ENCODE measurements around the gene AGBL1.

Gene AGBL1

DNA sequence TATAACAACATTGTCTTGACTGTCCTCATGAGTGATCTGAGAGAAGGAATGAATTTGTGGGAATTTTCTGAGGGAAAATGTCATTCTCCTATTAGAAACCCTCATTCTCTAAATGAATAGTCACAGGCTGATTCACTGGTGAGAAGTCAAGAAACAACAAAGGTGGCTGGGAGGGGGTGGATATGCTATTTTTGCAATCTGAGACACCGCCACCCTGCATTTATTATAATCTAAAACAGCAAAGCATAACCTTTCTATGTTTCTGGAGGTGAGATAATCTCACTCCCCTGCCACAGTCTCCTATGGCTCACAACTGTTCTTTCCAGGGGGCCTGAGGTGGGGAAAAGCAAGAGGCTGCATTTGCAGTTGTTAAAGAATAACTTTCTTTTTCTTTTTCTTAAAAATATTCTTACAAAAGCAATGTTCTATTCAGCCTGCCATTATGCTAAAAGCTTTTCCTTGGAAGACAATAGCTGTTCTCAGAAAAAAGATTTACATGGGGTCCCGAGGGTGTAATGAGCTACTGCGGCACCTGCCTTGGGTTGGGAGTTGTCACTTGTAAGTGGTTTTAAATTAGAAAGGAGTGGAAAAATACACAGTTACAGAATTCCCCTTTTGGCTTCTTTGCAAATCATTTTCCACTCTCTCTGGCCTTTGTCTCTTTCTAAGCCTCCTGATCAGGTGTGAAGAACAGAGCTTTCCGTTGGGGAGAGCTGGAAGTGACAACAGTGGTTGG, 220.9 kb downstream of the AGBL1 start:
- DNase-seq (no peak), ATAC-seq (replicated peaks) (no peak)
- Mint-ChIP-seq H3K9me3 (no peaks in the 10 kb centered on the region), H3K27me3 (peaks cover 7 to 15% of the 10 kb centered on the region in 2 donors), H3K4me1 (ENCODE audit: low read depth in 2 of 2) (no peaks in the 10 kb centered on the region), H3K36me3 (ENCODE audit: insufficient read depth) (no peaks in the 10 kb centered on the region), H3K27ac (no peak overlapping the region), H3K4me3 (no peak overlapping the region)

DNA sequence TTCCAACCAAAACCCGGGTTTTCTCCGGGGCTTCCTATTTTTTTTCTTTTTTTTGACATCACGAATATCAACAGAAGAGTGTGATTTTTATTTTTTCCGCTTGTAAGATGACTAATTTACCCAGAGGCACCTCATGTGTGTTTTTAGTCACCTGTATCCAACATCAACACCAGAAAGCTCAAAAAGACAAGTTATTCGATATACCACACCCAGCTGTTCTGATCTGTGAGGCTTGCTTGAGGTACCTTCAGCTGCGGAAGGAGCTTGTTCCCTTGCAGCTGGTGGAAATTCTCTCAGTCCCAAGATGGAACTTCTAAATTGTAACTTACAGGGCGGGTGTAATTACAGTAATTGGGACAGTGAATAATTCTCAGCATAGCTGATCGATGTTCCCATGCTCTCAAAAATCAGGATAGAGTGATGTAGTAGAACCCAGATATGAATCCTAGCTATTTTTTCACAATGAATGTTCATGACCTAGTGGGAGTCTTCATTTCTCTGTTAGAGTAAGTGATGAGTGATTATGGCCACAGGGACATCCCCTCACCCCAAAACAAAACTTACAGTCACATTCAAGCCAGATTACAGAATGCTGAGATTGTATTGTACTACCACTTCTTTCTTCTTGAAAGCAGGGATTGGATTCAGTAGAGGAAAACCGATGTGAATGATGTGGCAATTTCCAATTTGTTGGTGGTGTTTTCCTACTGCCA, 232.1 kb downstream of the AGBL1 start:
- Mint-ChIP-seq H3K27ac (no peak overlapping the region), H3K36me3 (ENCODE audit: insufficient read depth) (no peaks in the 10 kb centered on the region), H3K4me1 (ENCODE audit: low read depth in 2 of 2) (peaks cover 0 to 5% of the 10 kb centered on the region in 2 donors), H3K9me3 (no peaks in the 10 kb centered on the region), H3K4me3 (no peak overlapping the region), H3K27me3 (peaks cover 15 to 25% of the 10 kb centered on the region in 2 donors)
- ATAC-seq (replicated peaks) (no peak), DNase-seq (no peak)

- ATAC-seq (replicated peaks) (no peak), DNase-seq (no peak)
- no peak overlapping the region for H3K4me3 Mint-ChIP-seq
- H3K9me3 Mint-ChIP-seq: no peaks in the 10 kb centered on the region
- no peak overlapping the region for H3K27ac Mint-ChIP-seq
- no peaks in the 10 kb centered on the region for H3K36me3 Mint-ChIP-seq (ENCODE audit: insufficient read depth)
- H3K4me1 Mint-ChIP-seq (ENCODE audit: low read depth in 2 of 2): peaks cover 0 to 10% of the 10 kb centered on the region in 2 donors
- H3K27me3 Mint-ChIP-seq: peaks cover 15 to 25% of the 10 kb centered on the region in 2 donors
These were observed 232.8 kb downstream of the AGBL1 start for GRCh38 chr15:86312486-86312885.

GRCh38 chr15:86316216-86316615, 236.5 kb downstream of the AGBL1 start:
- DNase-seq (no peak), ATAC-seq (replicated peaks) (no peak)
- H3K4me1 Mint-ChIP-seq (ENCODE audit: low read depth in 2 of 2): peaks cover 0 to 10% of the 10 kb centered on the region in 2 donors
- peaks cover 0 to 1% of the 10 kb centered on the region in 2 donors for H3K9me3 Mint-ChIP-seq
- H3K27me3 Mint-ChIP-seq: peaks cover 10 to 25% of the 10 kb centered on the region in 2 donors
- H3K36me3 Mint-ChIP-seq (ENCODE audit: insufficient read depth): no peaks in the 10 kb centered on the region
- H3K27ac Mint-ChIP-seq: no peak overlapping the region
- no peak overlapping the region for H3K4me3 Mint-ChIP-seq

- ATAC-seq (replicated peaks): no peak
- no peaks in the 10 kb centered on the region for H3K36me3 Mint-ChIP-seq (ENCODE audit: insufficient read depth)
- H3K27ac Mint-ChIP-seq: no peak overlapping the region
These were observed 237.2 kb downstream of the AGBL1 start for GRCh38 chr15:86316726-86317383.

DNA sequence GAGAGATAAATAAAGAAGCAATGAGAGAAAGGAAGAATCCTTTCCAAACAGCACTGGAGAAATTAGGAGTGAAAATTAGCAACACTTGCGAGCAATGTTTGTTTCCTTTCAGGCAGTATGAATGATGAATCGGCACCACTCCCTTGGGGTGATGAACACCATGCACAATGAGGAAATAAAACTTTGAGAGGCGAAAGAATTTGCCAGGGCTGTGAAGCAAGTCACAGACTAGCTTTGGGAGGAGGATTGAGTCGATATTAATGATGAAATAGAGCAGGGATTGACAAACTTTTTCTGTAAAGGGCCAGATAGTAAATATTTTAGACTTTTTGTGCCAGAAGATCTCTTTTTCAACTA, 237.7 kb downstream of the AGBL1 start:
- H3K9me3 Mint-ChIP-seq: peaks cover 0 to 1% of the 10 kb centered on the region in 2 donors
- no peaks in the 10 kb centered on the region for H3K36me3 Mint-ChIP-seq (ENCODE audit: insufficient read depth)
- no peak overlapping the region for H3K27ac Mint-ChIP-seq
- DNase-seq (no peak), ATAC-seq (replicated peaks) (no peak)
- peaks cover 0 to 10% of the 10 kb centered on the region in 2 donors for H3K4me1 Mint-ChIP-seq (ENCODE audit: low read depth in 2 of 2)
- no peak overlapping the region for H3K4me3 Mint-ChIP-seq
- H3K27me3 Mint-ChIP-seq: peaks cover 9 to 16% of the 10 kb centered on the region in 2 donors

More at GRCh38 chr15:86316726-86317383, 237.2 kb downstream of the AGBL1 start:
- no peak for DNase-seq
- Mint-ChIP-seq H3K27me3 (peaks cover 10 to 21% of the 10 kb centered on the region in 2 donors), H3K4me3 (no peak overlapping the region), H3K9me3 (peaks cover 0 to 1% of the 10 kb centered on the region in 2 donors), H3K4me1 (ENCODE audit: low read depth in 2 of 2) (peaks cover 0 to 10% of the 10 kb centered on the region in 2 donors)

GRCh38 chr15:86322629-86323028, 243.0 kb downstream of the AGBL1 start:
- Mint-ChIP-seq H3K4me3 (no peak overlapping the region), H3K36me3 (ENCODE audit: insufficient read depth) (no peaks in the 10 kb centered on the region), H3K9me3 (peaks cover 0 to 1% of the 10 kb centered on the region in 2 donors), H3K4me1 (ENCODE audit: low read depth in 2 of 2) (no peaks in the 10 kb centered on the region), H3K27me3 (peaks cover 17 to 22% of the 10 kb centered on the region in 2 donors), H3K27ac (no peak overlapping the region)
- no peak for ATAC-seq (replicated peaks)
- DNase-seq: no peak

DNA sequence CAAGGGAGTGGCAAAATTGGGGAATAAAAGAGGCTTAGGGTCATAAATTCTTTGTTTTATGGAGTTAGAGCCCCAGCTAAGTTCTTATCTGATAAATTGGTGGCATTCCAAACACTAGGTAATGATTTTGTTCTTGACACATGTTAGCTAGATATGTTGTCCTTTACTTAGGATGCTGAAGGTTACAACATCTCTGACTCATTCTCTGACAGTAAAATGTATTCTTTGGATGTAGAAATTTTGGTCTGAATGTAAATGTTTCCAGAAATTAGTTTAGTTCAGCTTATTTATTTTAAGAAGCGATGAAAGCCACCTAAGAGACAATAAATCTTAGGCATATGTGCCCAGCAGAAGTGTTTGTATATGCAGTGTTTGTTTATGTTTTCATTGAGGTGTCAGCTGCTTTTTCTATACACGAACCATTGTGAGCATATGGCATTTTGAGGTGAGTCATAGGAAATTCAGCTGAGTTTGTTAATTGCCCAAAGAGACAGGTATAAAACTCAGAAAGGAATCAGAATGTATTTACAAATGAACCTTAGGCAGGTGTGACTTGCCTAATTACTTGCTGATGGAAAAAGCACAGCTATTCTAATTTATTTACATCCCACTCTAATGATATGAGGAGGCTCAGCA, 247.7 kb downstream of the AGBL1 start:
- no peaks in the 10 kb centered on the region for H3K4me1 Mint-ChIP-seq (ENCODE audit: low read depth in 2 of 2)
- no peak overlapping the region for H3K4me3 Mint-ChIP-seq
- peaks cover 17 to 22% of the 10 kb centered on the region in 2 donors for H3K27me3 Mint-ChIP-seq
- H3K9me3 Mint-ChIP-seq: peaks cover 0 to 3% of the 10 kb centered on the region in 2 donors
- H3K36me3 Mint-ChIP-seq (ENCODE audit: insufficient read depth): no peaks in the 10 kb centered on the region
- ATAC-seq (replicated peaks) (no peak), DNase-seq (no peak)
- H3K27ac Mint-ChIP-seq: no peak overlapping the region

DNA sequence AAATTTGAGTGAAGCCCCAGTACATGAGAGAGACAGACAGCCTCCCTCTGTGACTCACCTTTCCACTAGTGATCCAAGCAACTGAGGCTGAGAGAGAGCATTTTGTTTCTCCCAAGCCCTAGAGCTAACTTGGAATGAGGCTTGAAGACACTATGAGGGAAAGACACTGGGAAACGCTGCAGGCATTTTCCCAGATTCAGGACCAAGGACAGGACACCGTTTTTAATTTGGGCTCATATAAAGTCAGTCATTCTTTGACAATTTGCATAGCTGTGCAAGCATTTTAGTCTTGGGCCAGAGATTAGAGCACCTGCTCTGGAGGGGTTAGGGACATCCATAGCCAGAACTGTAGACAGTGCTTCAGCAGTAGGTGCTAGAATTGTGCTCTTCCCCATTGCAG, 249.0 kb downstream of the AGBL1 start:
- H3K27me3 Mint-ChIP-seq: peaks cover 17 to 22% of the 10 kb centered on the region in 2 donors
- no peaks in the 10 kb centered on the region for H3K4me1 Mint-ChIP-seq (ENCODE audit: low read depth in 2 of 2)
- no peak for DNase-seq
- peaks cover 0 to 3% of the 10 kb centered on the region in 2 donors for H3K9me3 Mint-ChIP-seq
- H3K4me3 Mint-ChIP-seq: no peak overlapping the region
- H3K36me3 Mint-ChIP-seq (ENCODE audit: insufficient read depth): no peaks in the 10 kb centered on the region
- no peak for ATAC-seq (replicated peaks)
- H3K27ac Mint-ChIP-seq: no peak overlapping the region

DNA sequence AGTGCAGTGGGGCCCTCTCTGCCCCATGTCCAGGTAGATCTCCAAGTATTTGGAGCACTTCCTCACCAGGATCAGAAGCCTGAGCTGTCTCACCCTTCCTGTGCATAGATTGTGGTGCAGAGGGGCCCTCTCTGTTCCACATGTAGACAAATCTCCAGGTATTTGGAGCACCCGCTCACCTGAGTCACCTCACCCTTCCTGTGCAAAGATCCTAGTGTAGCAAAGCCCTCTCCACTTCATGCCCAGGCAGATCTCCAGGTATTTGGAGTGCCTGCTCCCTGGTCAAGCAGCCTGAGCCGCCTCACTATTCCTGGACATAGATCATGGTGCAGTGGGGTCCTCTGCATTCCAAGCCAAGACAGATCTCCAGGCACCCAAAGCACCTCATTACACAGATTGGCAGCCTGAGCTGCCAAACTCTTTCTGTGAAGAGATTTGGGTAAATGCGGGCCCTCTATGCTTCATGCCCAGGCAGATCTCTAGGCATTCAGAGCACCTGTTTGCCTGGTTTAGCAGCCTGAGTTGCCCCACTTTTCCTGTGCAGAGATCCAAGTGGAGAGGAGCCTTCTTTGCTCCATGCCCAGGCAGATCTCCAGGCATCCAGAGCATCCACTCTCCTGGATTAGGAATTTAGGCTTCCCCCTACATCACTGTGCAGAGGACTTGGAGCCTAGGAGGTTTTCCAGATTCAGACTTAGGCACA, 249.8 kb downstream of the AGBL1 start:
- Mint-ChIP-seq H3K9me3 (peaks cover 0 to 3% of the 10 kb centered on the region in 2 donors), H3K36me3 (ENCODE audit: insufficient read depth) (no peaks in the 10 kb centered on the region), H3K4me1 (ENCODE audit: low read depth in 2 of 2) (no peaks in the 10 kb centered on the region), H3K27ac (no peak overlapping the region), H3K4me3 (no peak overlapping the region), H3K27me3 (peaks cover 17 to 21% of the 10 kb centered on the region in 2 donors)
- ATAC-seq (replicated peaks): no peak
- no peak for DNase-seq

DNA sequence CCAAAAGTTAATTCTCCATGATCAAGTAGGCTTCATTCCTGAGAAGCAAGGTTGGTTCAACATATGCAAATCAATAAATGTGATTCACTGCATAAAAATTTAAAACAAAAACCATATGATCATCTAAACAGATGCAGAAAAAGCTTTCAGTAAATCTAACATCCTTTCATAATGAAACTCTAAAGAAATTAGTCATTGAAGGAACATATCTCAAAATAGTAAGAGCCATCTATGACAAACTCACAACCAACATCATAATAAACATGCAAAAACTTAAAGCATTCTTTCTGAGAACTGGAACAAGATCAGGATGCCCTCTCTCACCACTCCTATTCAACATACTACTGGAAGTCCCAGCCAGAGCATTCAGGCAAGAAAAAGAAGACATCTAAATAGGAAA, 254.1 kb downstream of the AGBL1 start:
- Mint-ChIP-seq H3K9me3 (peaks cover 0 to 6% of the 10 kb centered on the region in 2 donors), H3K4me3 (no peak overlapping the region), H3K4me1 (ENCODE audit: low read depth in 2 of 2) (peaks cover 0 to 2% of the 10 kb centered on the region in 2 donors), H3K27me3 (peaks cover 0 to 6% of the 10 kb centered on the region in 2 donors), H3K36me3 (ENCODE audit: insufficient read depth) (peaks cover 2% of the 10 kb centered on the region), H3K27ac (no peak overlapping the region)
- DNase-seq (no peak), ATAC-seq (replicated peaks) (no peak)

DNA sequence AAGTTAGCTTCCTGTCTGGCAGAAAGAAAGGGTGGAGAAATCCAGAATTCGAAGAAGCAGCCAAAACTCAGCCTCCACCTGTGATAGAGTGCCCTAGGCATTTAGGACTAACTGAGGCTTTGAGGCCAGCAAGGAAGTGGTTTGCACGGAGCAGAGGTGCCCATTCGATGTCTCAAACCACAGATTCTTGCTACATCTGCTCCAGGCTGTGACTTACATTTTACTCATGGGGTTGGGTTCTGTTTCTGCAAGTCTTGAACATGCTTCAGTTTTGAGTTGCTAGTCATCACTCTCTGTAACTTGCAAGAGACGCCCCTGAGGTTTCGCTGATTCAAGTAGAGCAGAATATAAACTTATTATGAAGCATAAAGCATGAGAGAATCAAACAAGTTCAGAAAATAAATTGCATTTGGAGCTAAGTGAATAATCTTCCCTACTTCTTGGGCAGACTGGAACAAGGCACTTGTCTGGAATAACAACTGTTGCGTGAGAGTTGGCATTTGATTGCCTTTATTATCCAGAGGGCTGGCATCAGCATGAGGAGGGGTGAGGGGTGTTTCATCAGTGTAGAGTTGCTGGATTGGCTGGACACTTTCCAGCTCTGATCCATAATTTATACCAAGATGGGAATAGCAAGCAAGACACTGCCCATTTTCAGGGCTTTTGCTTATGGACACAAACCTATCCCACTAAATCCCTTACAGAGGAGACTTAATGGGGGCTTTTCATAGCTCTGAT, 256.5 kb downstream of the AGBL1 start:
- no peak for ATAC-seq (replicated peaks)
- H3K36me3 Mint-ChIP-seq (ENCODE audit: insufficient read depth): peaks cover 2% of the 10 kb centered on the region
- H3K27ac Mint-ChIP-seq: no peak overlapping the region
- H3K9me3 Mint-ChIP-seq: peaks cover 0 to 3% of the 10 kb centered on the region in 2 donors
- H3K4me3 Mint-ChIP-seq: no peak overlapping the region
- DNase-seq: no peak
- peaks cover 0 to 2% of the 10 kb centered on the region in 2 donors for H3K4me1 Mint-ChIP-seq (ENCODE audit: low read depth in 2 of 2)
- peaks cover 4 to 6% of the 10 kb centered on the region in 2 donors for H3K27me3 Mint-ChIP-seq

All from effector memory CD8-positive, alpha-beta T cell (primary cell).